Measurements from ENCODE around the gene ANKRD34B.
"Not testable (repeated sequence)": the region's sequence is repeated elsewhere in the genome, so short reads cannot be mapped to it uniquely, and the experiment has no call there.

Gene ANKRD34B

DNA sequence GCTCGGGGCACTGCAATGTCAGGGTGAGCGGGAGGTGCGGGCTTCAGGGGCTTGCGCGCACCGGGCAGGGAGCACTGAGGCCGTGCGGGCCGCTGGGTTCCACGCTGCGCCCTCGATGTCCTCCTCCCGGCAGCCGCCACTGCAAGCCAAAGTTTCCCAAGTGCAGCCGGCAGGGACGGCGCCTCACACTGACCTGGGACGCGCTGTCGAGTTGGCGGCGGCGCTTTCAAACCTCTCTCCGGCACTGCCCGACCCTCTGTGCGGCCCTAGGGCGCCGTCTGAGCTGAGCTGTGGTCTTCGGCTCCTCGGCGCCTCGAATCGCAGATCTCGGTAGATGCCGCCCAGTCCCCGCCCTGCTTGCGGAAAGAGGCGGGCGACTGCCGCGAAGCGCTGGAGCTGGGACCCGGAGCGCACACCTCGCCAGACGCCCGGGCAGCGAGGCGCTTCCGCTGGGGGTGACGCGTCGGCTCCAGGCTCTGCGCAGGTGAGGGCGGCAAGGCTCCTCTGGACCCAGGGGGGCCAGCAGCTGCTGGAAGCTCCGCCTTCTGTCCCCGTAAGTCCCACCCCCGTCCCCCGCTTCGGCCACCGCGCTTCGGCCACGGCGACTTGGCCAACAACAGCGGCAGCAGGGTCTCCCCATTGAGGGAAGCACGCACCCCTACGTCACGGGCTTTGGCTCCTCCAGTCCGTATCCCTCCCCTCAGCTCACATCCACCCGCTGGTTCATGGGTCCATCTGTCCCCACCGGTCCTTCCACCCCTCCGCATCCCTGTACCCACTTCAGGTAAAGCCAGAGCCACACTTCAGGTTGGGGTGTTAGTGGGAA, at the start of gene ANKRD34B:
Gene ANKRD34B, minus strand, starts transcription at position 320 of the 826 bp plus-strand sequence. CDS start 10,261 bp downstream, outside the sequence.
- DNase-seq (ENCODE audit: low read depth) = no peak

- no peak for DNase-seq (ENCODE audit: low read depth)
Measured at GRCh38 chr5:80619086-80619485, 49.0 kb upstream of the ANKRD34B start.

DNA sequence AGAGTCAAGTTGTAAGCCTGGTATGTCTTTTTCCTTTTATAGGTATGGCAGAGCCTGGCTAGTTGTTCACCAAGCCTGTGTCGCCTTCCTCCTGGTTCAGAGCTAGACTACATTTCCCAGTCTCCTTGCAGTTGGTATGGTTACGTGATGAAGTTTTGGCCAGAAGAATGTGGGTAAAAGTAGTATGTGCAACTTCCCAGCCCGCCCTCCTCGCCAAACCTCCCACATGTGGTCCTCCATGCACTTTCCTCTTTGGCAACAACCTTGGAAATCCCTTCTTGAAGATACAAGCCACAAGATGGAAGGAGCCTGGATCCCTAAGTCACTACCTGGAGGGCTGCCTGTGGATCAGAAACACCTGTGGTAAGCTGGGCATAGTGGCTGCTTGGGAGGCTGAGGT, 48.4 kb upstream of the ANKRD34B start:
- DNase-seq (ENCODE audit: low read depth) = no peak

- DNase-seq (ENCODE audit: low read depth) = no peak
Measured at GRCh38 chr5:80615266-80615914, 45.3 kb upstream of the ANKRD34B start.

DNA sequence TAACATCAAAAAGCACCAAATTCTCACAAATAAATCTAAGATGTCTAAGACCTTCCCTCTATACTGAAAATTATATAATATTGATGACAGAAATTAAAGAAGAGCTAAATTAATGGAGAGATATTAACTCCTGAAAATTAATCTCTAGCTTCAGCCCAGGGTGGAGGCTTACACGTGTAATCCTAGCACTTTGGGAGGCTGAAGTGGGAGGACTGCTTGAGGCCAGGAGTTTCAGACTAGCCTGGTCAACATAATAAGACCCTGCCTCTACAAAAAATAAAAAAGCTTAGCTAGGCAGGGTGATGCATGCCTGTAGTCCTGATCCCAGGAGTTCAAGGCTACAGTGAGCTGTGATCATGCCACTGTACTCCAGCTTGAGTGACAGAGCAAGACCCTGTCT, 39.6 kb upstream of the ANKRD34B start:
- no peak for DNase-seq (ENCODE audit: low read depth)

- DNase-seq (ENCODE audit: low read depth) = no peak
Measured at GRCh38 chr5:80608731-80609130, 38.7 kb upstream of the ANKRD34B start.

DNA sequence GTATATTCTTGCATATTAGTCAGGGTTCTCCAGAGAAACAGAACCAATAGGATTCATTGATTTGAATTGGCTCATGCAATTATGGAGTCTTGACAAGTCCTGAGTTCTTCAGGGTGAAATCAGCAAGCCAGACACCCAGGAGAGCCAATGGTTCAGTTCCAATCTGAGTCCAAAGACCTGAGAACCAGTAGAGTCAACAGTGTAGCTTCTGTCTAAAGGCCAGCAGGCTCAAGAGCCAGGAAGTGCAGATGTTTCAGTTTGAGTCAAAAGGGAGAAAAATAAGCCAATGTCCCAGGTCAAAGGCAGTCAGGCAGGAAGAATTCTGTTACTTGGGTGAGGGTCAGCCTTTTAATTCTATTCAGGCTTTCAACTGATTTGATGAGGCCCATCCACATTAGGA, 37.8 kb upstream of the ANKRD34B start:
- DNase-seq (ENCODE audit: low read depth) = no peak

DNA sequence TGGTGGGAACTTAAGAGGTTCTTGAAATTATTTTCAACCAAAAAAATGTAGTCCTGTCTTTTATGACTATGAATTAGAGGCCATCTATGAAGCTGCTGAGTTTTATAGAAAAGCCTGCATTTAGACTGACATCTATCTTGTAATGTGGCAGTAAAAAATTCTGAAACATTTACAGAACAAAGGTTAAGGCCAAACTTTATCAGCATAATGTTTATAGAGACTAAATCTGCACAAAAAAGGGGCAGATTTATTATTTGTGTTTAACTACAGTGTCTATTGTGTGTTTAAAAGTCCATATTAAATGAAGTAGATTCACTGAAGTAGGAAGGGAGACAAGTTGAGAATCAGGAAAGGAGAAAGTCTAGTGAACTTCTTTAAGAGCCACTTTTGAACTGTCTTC, 37.3 kb upstream of the ANKRD34B start:
- DNase-seq (ENCODE audit: low read depth) = no peak

DNA sequence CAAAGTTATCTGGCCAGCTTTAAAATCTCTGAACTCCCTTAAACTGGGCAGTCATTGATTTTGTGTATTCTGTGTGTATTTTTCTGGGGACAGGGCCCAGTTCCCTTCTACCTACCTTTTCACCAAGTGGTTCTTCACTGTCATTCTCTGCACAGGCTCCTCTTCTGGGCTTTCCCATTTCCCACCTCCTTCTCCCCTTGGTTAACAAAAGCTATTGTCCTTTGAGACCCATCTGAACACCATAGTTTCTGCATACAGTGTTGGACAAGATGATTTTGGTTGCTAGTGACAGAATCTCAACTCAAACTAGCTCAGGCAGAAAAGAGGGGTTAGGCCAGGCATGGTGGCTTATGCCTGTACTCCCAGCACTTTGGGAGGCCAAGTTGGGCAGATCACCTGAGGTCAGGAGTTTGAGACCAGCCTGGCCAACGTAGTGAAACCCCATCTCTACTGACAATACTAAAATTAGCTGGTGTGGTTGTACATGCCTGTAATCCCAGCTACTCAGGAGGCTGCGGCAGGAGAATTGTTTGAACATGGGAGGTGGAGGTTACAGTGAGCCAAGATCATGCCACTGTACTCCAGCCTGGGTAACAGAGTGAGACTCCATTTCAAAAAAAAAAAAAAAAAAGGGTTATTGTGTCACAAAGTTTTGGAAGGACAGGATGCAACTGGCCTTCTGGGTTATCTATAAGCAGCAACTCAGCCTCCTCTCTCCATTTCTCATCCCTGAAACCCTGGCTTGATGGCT, 31.0 kb upstream of the ANKRD34B start:
- no peak for DNase-seq (ENCODE audit: low read depth)

- DNase-seq (ENCODE audit: low read depth) = no peak
Measured at GRCh38 chr5:80597500-80597899, 27.4 kb upstream of the ANKRD34B start.

DNA sequence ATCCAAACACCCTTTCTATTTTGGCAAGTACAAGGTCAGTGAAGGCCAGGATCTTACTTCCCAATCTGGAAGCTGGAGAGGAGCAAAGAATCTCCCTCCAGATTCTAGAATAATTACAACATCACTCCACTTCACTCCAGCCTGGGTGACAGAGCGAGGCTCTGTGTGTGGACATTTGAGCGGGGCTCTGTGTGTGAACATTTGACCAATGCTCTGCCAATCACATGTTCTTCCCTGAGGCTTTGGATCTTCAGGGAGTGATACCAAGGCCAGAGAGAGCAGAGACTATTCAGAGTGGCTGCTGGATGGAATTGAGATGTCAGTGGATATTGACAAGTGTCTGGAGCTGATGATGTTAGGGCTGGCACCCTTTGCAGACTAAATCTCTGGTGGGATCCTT, 24.7 kb upstream of the ANKRD34B start:
- DNase-seq (ENCODE audit: low read depth) = no peak

GRCh38 chr5:80592761-80593160, 22.7 kb upstream of the ANKRD34B start:
- no peak for DNase-seq (ENCODE audit: low read depth)

DNA sequence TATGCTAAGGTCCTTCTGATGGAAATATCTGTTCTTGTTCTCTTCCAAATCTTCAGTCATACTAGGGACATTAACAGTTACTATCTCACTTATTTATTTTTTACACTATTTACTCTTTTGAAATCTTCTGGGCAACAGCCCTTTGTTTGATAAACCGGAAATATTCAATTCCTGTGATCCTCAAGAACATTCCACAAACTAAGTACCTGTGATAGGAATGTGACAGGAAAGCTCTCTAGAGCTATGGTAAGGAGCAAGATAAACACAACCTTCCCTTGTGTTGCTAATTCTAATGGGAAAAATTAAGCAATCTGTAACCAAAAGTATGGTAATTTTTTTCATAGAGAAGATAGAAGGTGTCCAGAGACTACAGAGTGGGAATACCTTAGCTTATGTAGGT, 22.0 kb upstream of the ANKRD34B start:
- DNase-seq (ENCODE audit: low read depth) = no peak

- DNase-seq (ENCODE audit: low read depth) = no peak
Measured at GRCh38 chr5:80591352-80591751, 21.3 kb upstream of the ANKRD34B start.

GRCh38 chr5:80590766-80591165, 20.7 kb upstream of the ANKRD34B start:
- no peak for DNase-seq (ENCODE audit: low read depth)

GRCh38 chr5:80588858-80589540, 18.9 kb upstream of the ANKRD34B start:
- DNase-seq (ENCODE audit: low read depth) = no peak

- no peak for DNase-seq (ENCODE audit: low read depth)
Measured at GRCh38 chr5:80584770-80585169, 14.7 kb upstream of the ANKRD34B start.

DNA sequence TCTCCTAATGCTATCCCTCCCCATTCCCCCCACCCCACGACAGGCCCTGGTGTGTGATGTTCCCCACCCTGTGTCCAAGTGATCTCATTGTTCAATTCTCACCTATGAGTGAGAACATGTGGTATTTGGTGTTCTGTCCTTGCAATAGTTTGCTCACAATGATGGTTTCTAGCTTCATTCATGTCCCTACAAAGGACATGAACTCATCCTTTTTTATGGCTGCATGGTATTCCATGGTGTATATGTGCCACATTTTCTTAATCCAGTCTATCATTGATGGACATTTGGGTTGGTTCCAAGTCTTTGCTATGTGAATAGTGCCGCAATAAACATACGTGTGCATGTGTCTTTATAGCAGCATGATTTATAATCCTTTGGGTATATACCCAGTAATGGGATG, 10.2 kb upstream of the ANKRD34B start:
- DNase-seq (ENCODE audit: low read depth) = not testable (repeated sequence)

DNA sequence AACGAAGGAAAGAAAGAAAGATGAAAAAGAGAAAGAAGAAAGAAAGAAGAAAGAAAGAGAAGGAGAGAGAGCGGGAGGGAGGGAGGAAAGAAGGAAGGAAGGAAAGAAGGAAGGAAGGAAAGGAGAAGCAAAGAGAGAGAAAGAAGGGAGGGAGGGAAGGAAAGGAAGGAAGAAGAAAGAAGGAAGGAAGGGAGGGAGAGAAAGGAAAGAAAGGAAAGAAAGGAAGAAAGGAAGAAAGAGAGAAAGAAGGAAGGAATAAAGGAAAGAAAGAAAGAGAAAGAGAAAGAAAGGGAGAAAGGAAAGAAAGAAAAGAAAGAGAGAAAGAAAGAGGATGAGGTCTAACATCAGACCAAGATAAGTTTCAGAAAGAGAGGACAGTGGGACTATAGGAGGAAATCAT, 9.0 kb upstream of the ANKRD34B start:
- no peak for DNase-seq (ENCODE audit: low read depth)

GRCh38 chr5:80577707-80578106, 7.6 kb upstream of the ANKRD34B start:
- no peak for DNase-seq (ENCODE audit: low read depth)

GRCh38 chr5:80576383-80576782, 6.3 kb upstream of the ANKRD34B start:
- no peak for DNase-seq (ENCODE audit: low read depth)

DNA sequence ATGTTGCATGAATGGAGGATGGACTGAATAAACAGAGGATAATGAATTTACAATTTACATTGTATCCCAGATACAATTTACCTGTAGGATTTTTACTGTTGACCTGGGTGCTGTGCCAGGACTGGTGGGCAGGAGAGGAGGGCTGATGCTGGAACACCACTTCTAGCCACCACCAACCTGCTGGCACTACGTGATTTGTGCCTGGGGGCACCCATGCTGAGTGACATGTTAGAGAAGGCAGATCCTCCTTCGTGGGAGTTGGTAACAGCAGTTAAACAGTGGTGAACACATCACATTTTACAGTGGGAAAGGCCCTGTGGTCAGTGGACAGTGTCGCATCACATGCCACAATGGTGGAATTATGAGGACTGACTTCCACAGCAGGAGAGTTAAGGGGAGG, 3.0 kb upstream of the ANKRD34B start:
- DNase-seq (ENCODE audit: low read depth) = no peak

Measured in fibroblast of the conjunctiva (primary cell).